Measurements from ENCODE around the gene NRCAM. TPM values are rescaled to one million over a fixed set of nuclear protein-coding genes. Genes with fewer than 3 reads are reported as not detected.

Gene NRCAM
- total and polyA plus RNA-seq, 12 donors, result 0.08 to 1.3 (median 0.38) TPM

GRCh38 chr7:108157606-108158335 lies 298.5 kb downstream of the NRCAM start:
- Histone ChIP-seq H3K4me3 (no peak overlapping the region), H3K27me3 (peaks cover 0 to 15% (median 0%) of the 10 kb centered on the region in 7 donors), H3K36me3 (no peaks in the 10 kb centered on the region), H3K4me1 (no peaks in the 10 kb centered on the region), H3K27ac (no peak overlapping the region), H3K9me3 (no peaks in the 10 kb centered on the region)
- DNase-seq, result no peak
- TF ChIP-seq, protein P1, sequence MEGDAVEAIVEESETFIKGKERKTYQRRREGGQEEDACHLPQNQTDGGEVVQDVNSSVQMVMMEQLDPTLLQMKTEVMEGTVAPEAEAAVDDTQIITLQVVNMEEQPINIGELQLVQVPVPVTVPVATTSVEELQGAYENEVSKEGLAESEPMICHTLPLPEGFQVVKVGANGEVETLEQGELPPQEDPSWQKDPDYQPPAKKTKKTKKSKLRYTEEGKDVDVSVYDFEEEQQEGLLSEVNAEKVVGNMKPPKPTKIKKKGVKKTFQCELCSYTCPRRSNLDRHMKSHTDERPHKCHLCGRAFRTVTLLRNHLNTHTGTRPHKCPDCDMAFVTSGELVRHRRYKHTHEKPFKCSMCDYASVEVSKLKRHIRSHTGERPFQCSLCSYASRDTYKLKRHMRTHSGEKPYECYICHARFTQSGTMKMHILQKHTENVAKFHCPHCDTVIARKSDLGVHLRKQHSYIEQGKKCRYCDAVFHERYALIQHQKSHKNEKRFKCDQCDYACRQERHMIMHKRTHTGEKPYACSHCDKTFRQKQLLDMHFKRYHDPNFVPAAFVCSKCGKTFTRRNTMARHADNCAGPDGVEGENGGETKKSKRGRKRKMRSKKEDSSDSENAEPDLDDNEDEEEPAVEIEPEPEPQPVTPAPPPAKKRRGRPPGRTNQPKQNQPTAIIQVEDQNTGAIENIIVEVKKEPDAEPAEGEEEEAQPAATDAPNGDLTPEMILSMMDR (IDR thresholded peaks at IDR 0.05), result no peak
- intact Hi-C loops (cut with DNase I), result no loop called here
- no peak for ATAC-seq
- 94 to 96% methylated on average over 4 of the region's 4 CpGs for WGBS, 2 donors

- Histone ChIP-seq H3K27me3 (peaks cover 0 to 15% (median 0%) of the 10 kb centered on the region in 7 donors), H3K4me1 (no peaks in the 10 kb centered on the region), H3K9me3 (no peaks in the 10 kb centered on the region), H3K27ac (no peak overlapping the region), H3K4me3 (no peak overlapping the region), H3K36me3 (no peaks in the 10 kb centered on the region)
- ATAC-seq (no peak), DNase-seq (no peak)
- TF ChIP-seq, protein P1 (IDR thresholded peaks at IDR 0.05), result no peak
- intact Hi-C loops (cut with DNase I), result no loop called here
- 83 to 88% methylated on average over 3 of the region's 3 CpGs for WGBS, 2 donors
These were observed 299.2 kb downstream of the NRCAM start for GRCh38 chr7:108156897-108157605.

GRCh38 chr7:108152198-108152597 lies 304.0 kb downstream of the NRCAM start:
- Histone ChIP-seq H3K4me1 (no peaks in the 10 kb centered on the region), H3K27me3 (peaks cover 0 to 10% (median 0%) of the 10 kb centered on the region in 7 donors), H3K36me3 (no peaks in the 10 kb centered on the region), H3K4me3 (no peak overlapping the region), H3K9me3 (no peaks in the 10 kb centered on the region), H3K27ac (no peak overlapping the region)
- no peak for DNase-seq
- intact Hi-C loops (cut with DNase I), result loop anchor here in 1 of 10 donors (5.0 kb wide), 1 partner anchor 400 kb away; no protein-coding TSS in a partner anchor
- TF ChIP-seq, protein P1 (IDR thresholded peaks at IDR 0.05), result no peak
- ATAC-seq, result no peak
- WGBS, 2 donors, result 38 to 47% methylated on average over 3 of the region's 3 CpGs

- Histone ChIP-seq H3K9me3 (no peaks in the 10 kb centered on the region), H3K27ac (no peak overlapping the region), H3K27me3 (peaks cover 0 to 10% (median 0%) of the 10 kb centered on the region in 7 donors), H3K4me1 (peaks cover 0 to 12% (median 0%) of the 10 kb centered on the region in 9 donors), H3K4me3 (no peak overlapping the region), H3K36me3 (no peaks in the 10 kb centered on the region)
- DNase-seq (no peak), ATAC-seq (no peak)
- intact Hi-C loops (cut with DNase I), result loop anchor here (5.0 to 10.0 kb wide), 17 partner anchors 38 to 408 kb away; partner anchors contain the start of genes CBLL1 (in 7 of the 10), LAMB1 (in 3 of the 10) and DLD (in 1 of the 10)
- WGBS, 2 donors, result 60 to 67% methylated on average over 6 of the region's 6 CpGs
- TF ChIP-seq, protein P1 (IDR thresholded peaks at IDR 0.05), result no peak
These were observed 306.3 kb downstream of the NRCAM start for GRCh38 chr7:108149908-108150307.
